Measurements from ENCODE around the gene PTGIS. TPM values are rescaled to one million over a fixed set of nuclear protein-coding genes. Genes with fewer than 3 reads are reported as not detected.

PTGIS gene
- total RNA-seq, 1 donor = 89.8 TPM

DNA sequence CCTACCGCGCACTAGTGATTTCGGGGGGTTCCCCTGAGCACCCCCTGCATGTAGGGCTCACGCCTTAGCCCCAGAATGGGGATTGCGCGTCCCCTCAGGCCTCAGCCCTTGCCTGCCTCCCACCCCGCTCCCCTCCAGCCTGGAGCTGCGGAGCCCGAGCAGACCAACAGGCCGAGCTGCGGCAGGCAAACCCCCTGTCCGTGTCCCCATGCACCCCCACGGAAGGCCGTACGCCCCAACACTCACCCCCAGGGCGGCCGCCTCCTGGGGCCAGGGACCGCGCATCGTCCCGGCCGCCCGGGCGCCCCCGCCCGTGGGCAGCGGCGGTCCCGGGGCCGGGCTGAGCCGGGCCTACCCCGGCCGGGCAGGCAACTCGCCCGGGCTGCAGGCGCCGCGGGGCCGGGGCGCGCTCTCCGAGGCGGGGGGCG is 84.2 kb downstream of the PTGIS start:
- H3K9me3 ChIP-seq (ENCODE audit: low read depth, low read length) = no peaks in the 10 kb centered on the region
- H4K20me1 ChIP-seq (ENCODE audit: insufficient read depth, low read length) = no peaks in the 10 kb centered on the region
- no peak overlapping the region for H2AFZ ChIP-seq (ENCODE audit: low read length)
- H3K27ac ChIP-seq (ENCODE audit: low read depth, low read length) = no peak overlapping the region
- H3K4me3 ChIP-seq (ENCODE audit: insufficient read depth, low read length) = no peak overlapping the region
- H3K4me2 ChIP-seq (ENCODE audit: insufficient read depth, low read length) = no peak overlapping the region
- H3K36me3 ChIP-seq (ENCODE audit: insufficient read depth, low read length) = no peaks in the 10 kb centered on the region
- no peaks in the 10 kb centered on the region for H3K4me1 ChIP-seq (ENCODE audit: insufficient read depth, low read length)
- DNase-seq (ENCODE audit: insufficient read length, low spot score, missing footprints) = peak; percentile 41
- no peaks in the 10 kb centered on the region for H3K79me2 ChIP-seq (ENCODE audit: insufficient read depth, low read length)
- TF ChIP-seq, protein P1, sequence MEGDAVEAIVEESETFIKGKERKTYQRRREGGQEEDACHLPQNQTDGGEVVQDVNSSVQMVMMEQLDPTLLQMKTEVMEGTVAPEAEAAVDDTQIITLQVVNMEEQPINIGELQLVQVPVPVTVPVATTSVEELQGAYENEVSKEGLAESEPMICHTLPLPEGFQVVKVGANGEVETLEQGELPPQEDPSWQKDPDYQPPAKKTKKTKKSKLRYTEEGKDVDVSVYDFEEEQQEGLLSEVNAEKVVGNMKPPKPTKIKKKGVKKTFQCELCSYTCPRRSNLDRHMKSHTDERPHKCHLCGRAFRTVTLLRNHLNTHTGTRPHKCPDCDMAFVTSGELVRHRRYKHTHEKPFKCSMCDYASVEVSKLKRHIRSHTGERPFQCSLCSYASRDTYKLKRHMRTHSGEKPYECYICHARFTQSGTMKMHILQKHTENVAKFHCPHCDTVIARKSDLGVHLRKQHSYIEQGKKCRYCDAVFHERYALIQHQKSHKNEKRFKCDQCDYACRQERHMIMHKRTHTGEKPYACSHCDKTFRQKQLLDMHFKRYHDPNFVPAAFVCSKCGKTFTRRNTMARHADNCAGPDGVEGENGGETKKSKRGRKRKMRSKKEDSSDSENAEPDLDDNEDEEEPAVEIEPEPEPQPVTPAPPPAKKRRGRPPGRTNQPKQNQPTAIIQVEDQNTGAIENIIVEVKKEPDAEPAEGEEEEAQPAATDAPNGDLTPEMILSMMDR (IDR thresholded peaks at IDR 0.05; ENCODE audit: extremely low read depth, low read depth, low read length) = no peak
- peaks cover 38% of the 10 kb centered on the region for H3K27me3 ChIP-seq (ENCODE audit: insufficient read depth, low read length)

DNA sequence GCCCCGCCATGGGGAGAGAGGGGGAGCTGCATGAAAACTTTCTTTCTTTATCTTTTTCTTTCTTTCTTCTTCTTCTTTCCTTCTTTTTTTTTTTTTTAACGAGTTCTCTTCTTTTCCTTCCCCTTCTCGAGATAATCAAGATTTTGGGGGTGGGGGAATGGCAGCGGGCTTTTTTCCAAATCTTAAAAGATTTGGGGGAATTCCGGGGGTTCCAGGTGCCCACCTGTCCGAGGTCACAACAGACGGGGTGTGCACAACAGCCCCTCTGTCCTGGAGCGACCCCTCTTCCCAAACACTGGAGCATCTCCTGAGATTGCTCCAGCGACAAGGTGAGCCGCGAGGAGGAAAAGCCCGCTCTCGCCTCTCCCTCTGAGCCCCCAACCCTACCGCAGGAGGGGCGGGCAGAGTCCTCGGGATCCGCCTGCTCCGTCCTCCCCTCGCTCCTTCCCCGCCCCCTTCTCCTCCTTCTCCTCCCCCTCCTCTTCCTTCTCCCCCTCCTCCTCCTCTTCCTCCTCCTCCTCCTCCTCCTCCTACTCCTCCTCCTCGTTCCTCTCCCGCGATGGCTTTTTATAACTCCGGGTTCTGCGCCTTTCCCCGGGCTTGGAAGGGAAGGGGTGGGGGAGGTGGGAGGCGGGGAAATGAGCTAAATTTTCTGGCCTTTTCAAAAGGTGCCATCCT is 84.8 kb downstream of the PTGIS start:
- peak; percentile 73 for DNase-seq (ENCODE audit: insufficient read length, low spot score, missing footprints)
- Histone ChIP-seq H3K79me2 (ENCODE audit: insufficient read depth, low read length) (no peaks in the 10 kb centered on the region), H3K36me3 (ENCODE audit: insufficient read depth, low read length) (no peaks in the 10 kb centered on the region), H3K4me2 (ENCODE audit: insufficient read depth, low read length) (no peak overlapping the region), H3K9me3 (ENCODE audit: low read depth, low read length) (no peaks in the 10 kb centered on the region), H3K4me1 (ENCODE audit: insufficient read depth, low read length) (no peaks in the 10 kb centered on the region), H4K20me1 (ENCODE audit: insufficient read depth, low read length) (no peaks in the 10 kb centered on the region), H3K4me3 (ENCODE audit: insufficient read depth, low read length) (no peak overlapping the region), H3K27me3 (ENCODE audit: insufficient read depth, low read length) (peaks cover 38% of the 10 kb centered on the region), H3K27ac (ENCODE audit: low read depth, low read length) (no peak overlapping the region), H2AFZ (ENCODE audit: low read length) (no peak overlapping the region)
- TF ChIP-seq, protein P1 (IDR thresholded peaks at IDR 0.05; ENCODE audit: extremely low read depth, low read depth, low read length) = no peak

DNA sequence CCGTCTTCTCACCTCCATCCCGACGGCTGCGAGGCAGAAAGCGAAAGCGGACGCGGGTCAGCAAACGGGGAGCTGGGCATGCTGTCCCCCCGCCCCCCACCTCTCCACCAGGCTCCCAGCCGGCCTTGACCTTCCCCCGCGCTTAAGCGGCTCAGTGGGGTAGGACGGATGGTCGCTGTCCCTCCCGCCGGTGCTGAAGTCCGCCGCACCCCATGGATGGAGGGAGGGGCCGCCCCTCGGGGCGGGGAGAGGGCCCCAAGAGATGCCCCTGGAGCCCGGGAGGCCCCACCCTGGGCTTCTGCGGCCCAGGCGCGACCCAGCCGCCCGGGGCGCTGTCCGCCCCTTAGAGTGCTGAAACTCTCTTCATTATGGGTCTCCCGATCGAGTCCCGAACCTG is 85.3 kb downstream of the PTGIS start, which contains the start of gene KCNB1:
KCNB1 (minus strand) TSS at position 48 of the 397 bp plus-strand sequence. CDS start 188 bp downstream, outside the sequence.
- H4K20me1 ChIP-seq (ENCODE audit: insufficient read depth, low read length) = no peaks in the 10 kb centered on the region
- no peaks in the 10 kb centered on the region for H3K36me3 ChIP-seq (ENCODE audit: insufficient read depth, low read length)
- H3K4me2 ChIP-seq (ENCODE audit: insufficient read depth, low read length) = no peak within 1 kb of the TSS
- no peaks in the 10 kb centered on the region for H3K79me2 ChIP-seq (ENCODE audit: insufficient read depth, low read length)
- no peak within 1 kb of the TSS for H2AFZ ChIP-seq (ENCODE audit: low read length)
- H3K4me3 ChIP-seq (ENCODE audit: insufficient read depth, low read length) = no peak within 1 kb of the TSS
- no peaks in the 10 kb centered on the region for H3K4me1 ChIP-seq (ENCODE audit: insufficient read depth, low read length)
- peak; percentile 96 for DNase-seq (ENCODE audit: insufficient read length, low spot score, missing footprints)
- H3K27me3 ChIP-seq (ENCODE audit: insufficient read depth, low read length) = peaks cover 41% of the 10 kb centered on the region
- no peaks in the 10 kb centered on the region for H3K9me3 ChIP-seq (ENCODE audit: low read depth, low read length)
- TF ChIP-seq, protein P1 (IDR thresholded peaks at IDR 0.05; ENCODE audit: extremely low read depth, low read depth, low read length) = no peak
- no peak within 1 kb of the TSS for H3K27ac ChIP-seq (ENCODE audit: low read depth, low read length)

DNA sequence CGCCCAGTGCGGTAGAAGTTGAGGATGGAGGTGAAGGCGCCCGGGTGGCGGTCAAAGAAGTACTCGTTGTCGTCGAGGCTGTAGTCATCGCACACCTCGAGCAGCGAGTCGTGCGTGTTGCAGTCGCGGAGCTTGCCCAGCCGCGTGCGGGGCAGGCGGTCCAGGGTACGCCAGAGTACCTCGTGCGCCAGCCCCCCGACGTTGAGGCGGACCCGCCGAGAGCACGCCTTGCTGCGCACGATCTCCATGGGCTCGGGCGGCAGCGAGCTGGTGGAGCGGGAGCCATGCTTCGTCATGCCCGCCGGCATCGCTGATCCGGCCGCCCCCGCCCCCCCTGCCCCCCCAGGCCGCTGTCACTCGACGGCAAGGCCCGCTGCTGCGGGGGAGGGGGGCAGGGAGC is 85.8 kb downstream of the PTGIS start:
- no peak overlapping the region for H3K4me2 ChIP-seq (ENCODE audit: insufficient read depth, low read length)

More for the DNA sequence above, 85.8 kb downstream of the PTGIS start:
- TF ChIP-seq, protein P1 (IDR thresholded peaks at IDR 0.05; ENCODE audit: extremely low read depth, low read depth, low read length) = no peak
- Histone ChIP-seq H3K4me1 (ENCODE audit: insufficient read depth, low read length) (no peaks in the 10 kb centered on the region), H3K27me3 (ENCODE audit: insufficient read depth, low read length) (peaks cover 44% of the 10 kb centered on the region), H3K79me2 (ENCODE audit: insufficient read depth, low read length) (no peaks in the 10 kb centered on the region), H3K36me3 (ENCODE audit: insufficient read depth, low read length) (no peaks in the 10 kb centered on the region), H2AFZ (ENCODE audit: low read length) (no peak overlapping the region), H3K27ac (ENCODE audit: low read depth, low read length) (no peak overlapping the region), H3K9me3 (ENCODE audit: low read depth, low read length) (no peaks in the 10 kb centered on the region), H4K20me1 (ENCODE audit: insufficient read depth, low read length) (no peaks in the 10 kb centered on the region), H3K4me3 (ENCODE audit: insufficient read depth, low read length) (no peak overlapping the region)
- no peak for DNase-seq (ENCODE audit: insufficient read length, low spot score, missing footprints)
